MM.1S (cell line): ENCODE data around the gene GCNT2.

Experiments
- EZH2 ChIP-seq: fragments of 300-600 bp; sonication (generic); optimal IDR thresholded peaks from 2 replicates; pipeline ENCODE3; 2017; ENCODE audit warnings: low read depth, mild to moderate bottlenecking, antibody characterized with exemption, low read length, mixed read lengths
- TF ChIP-seq, protein P1 (sequence below): fragments of 300-600 bp; sonication (generic); IDR thresholded peaks from 2 replicates; pipeline ENCODE4 v1.5.1; 2016; ENCODE audit warnings: antibody characterized with exemption, low read length, mixed read lengths

DNA sequence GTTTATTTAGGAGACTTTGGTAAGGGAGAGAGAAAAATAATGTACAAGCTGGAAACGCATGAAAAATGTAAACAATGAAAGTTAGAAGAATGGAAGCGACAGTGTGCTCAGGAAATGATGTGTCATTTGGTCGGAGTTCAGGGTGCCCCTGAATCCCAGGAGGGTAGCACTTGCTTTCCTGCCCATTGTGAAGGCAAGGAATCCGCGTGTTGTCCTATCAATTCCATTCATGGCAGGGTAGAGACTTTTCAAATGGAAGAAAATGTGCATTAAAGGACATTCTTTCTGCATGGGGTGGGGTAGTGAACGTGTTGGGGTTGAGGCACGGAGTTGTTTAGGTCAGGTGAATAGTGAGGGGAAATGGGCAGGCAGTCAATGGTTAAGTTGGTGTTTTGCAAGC is 33.7 kb downstream of the GCNT2 start:
- TF ChIP-seq, protein P1, sequence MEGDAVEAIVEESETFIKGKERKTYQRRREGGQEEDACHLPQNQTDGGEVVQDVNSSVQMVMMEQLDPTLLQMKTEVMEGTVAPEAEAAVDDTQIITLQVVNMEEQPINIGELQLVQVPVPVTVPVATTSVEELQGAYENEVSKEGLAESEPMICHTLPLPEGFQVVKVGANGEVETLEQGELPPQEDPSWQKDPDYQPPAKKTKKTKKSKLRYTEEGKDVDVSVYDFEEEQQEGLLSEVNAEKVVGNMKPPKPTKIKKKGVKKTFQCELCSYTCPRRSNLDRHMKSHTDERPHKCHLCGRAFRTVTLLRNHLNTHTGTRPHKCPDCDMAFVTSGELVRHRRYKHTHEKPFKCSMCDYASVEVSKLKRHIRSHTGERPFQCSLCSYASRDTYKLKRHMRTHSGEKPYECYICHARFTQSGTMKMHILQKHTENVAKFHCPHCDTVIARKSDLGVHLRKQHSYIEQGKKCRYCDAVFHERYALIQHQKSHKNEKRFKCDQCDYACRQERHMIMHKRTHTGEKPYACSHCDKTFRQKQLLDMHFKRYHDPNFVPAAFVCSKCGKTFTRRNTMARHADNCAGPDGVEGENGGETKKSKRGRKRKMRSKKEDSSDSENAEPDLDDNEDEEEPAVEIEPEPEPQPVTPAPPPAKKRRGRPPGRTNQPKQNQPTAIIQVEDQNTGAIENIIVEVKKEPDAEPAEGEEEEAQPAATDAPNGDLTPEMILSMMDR: no peak
- TF ChIP-seq EZH2: no peak
